ENCODE measurements around the gene MSLN.

The MSLN gene

DNA sequence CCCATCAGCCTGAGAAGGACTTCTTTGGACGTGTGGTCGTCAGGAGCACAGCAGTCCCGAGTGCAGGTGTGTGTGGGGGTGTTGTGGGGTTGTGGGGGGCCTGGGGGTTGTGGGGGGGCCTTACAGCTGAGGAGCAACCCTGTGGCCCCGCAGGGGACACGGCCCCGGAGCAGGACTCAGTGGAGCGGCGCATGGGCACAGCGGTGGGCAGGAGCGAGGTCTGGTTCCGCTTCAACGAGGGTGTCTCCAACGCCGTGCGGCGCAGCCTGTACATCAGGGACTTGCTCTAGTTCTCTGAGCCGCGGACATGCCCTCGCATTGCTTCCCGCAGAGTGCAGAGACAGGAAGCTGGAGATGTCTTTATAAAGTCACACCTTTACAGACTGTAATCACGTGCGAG is 37.2 kb downstream of the MSLN start:
- DNase-seq (ENCODE audit: extremely low read depth, low read depth) = no peak
- TF ChIP-seq, protein P1, sequence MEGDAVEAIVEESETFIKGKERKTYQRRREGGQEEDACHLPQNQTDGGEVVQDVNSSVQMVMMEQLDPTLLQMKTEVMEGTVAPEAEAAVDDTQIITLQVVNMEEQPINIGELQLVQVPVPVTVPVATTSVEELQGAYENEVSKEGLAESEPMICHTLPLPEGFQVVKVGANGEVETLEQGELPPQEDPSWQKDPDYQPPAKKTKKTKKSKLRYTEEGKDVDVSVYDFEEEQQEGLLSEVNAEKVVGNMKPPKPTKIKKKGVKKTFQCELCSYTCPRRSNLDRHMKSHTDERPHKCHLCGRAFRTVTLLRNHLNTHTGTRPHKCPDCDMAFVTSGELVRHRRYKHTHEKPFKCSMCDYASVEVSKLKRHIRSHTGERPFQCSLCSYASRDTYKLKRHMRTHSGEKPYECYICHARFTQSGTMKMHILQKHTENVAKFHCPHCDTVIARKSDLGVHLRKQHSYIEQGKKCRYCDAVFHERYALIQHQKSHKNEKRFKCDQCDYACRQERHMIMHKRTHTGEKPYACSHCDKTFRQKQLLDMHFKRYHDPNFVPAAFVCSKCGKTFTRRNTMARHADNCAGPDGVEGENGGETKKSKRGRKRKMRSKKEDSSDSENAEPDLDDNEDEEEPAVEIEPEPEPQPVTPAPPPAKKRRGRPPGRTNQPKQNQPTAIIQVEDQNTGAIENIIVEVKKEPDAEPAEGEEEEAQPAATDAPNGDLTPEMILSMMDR (IDR thresholded peaks at IDR 0.05; ENCODE audit: low read depth, low read length) = no peak

GRCh38 chr16:798666-799065 is 38.1 kb downstream of the MSLN start:
- no peak for DNase-seq (ENCODE audit: extremely low read depth, low read depth)
- TF ChIP-seq, protein P1 (IDR thresholded peaks at IDR 0.05; ENCODE audit: low read depth, low read length) = no peak

DNA sequence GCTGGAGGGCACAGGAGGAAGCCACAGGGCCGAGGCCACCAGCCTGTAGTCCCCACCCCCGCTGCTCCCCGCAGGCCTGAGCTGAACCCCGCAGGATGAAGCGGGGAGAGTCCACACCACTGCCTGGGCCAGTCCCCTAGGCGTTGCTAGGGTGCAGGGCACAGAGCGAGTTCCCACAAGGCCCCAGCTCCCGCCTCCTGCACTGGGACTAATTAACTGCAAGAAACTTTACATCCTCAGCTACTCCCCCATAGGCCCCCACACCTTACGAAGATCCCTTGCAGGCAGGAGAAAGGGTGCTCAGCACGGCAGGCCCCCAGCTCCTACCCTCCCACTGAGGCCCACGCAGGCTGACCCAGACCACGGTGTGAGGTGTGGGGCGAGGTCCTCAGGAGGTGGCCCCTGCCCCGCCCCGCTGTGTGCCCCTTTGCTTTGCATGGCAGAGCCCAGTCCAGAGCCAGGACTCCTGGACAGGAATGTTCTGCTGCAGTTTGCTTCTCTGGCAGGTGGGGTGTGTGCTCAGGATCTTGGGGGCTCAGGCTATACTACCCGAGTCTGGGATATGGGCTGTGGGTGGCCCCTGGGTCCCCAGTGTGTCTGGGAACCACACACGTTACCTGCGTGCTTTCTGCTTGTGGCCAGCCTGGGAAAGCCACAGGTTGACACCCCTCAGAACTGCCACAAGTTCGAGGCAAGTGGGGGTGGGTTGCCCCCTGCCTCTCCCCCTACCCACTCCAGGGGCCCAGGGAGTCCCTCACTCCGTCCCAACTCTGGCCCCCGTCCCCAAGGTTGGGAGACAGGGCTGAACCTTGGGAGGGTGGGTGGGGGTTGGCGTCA is 38.8 kb downstream of the MSLN start:
- TF ChIP-seq, protein P1 (IDR thresholded peaks at IDR 0.05; ENCODE audit: low read depth, low read length) = no peak
- no peak for DNase-seq (ENCODE audit: extremely low read depth, low read depth)

- DNase-seq (ENCODE audit: extremely low read depth, low read depth) = no peak
- TF ChIP-seq, protein P1 (IDR thresholded peaks at IDR 0.05; ENCODE audit: low read depth, low read length) = no peak
Observed at GRCh38 chr16:799948-800833, 39.7 kb downstream of the MSLN start, which contains the start of gene GNG13. Gene GNG13, minus strand, starts transcription at chr16:800734. Its CDS starts 1,657 bp downstream, at chr16:799077.

- TF ChIP-seq, protein P1 (IDR thresholded peaks at IDR 0.05; ENCODE audit: low read depth, low read length) = no peak
- no peak for DNase-seq (ENCODE audit: extremely low read depth, low read depth)
Observed at GRCh38 chr16:800834-801511, 40.4 kb downstream of the MSLN start.

DNA sequence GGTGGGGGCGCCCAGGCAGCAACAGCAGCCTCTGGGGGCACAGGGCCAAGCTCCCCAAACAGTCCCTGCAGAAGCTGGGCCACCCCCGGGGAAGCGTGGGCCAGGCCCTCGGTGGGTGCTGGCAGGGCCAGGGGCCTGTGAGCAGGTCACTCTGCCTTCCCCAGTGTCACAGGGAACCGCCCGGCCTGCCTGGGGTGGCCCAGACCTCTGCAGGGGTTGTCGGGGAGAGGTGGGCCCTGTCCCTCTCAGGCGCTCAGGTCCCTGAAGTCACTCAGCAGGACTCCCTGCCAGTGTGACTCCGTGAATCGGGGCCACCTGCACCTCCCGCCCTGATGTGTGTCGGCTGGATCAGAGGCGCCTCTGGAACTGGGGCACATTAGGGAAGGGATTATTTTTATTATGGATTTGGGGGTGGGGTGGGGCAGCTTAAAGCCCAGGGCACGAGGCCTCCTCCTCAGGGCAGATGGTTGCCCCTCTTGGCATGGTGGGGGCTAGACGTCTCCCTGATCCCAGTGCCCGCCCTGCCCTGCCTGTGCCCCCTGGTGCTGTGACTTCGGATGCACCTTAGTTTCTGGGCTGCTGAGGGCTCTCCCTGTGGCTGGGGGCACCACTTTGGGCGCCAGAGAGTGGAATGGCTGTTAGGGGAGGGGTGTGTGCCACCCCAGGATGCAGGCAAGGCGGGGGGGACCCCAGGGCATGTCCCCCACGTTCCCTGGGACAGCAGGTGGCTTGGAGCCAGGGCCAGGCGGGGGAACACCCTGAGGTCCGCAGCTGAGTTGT is 41.2 kb downstream of the MSLN start:
- TF ChIP-seq, protein P1 (IDR thresholded peaks at IDR 0.05; ENCODE audit: low read depth, low read length) = no peak
- no peak for DNase-seq (ENCODE audit: extremely low read depth, low read depth)
